Mesodermal cell (in vitro differentiated cells): ENCODE data around the gene SELENOS.

Experiments
- H3K27ac ChIP-seq: 2 replicates; pipeline ENCODE4 v1.7.0; 2013; ENCODE audit warnings: mild to moderate bottlenecking, low read depth, low read length, moderate library complexity; ENCODE audit not compliant: severe bottlenecking
- H3K36me3 ChIP-seq: 2 replicates; pipeline ENCODE4 v1.7.1; 2013; ENCODE audit warnings: mild to moderate bottlenecking, low read length, moderate library complexity; ENCODE audit not compliant: control insufficient read depth, insufficient read depth
- H3K4me1 ChIP-seq: one replicate; pipeline ENCODE4 v1.7.1; 2013; ENCODE audit warnings: mild to moderate bottlenecking, low read length; ENCODE audit not compliant: insufficient read depth, control insufficient read depth, poor library complexity, severe bottlenecking
- H3K4me3 ChIP-seq: 2 replicates; pipeline ENCODE4 v1.7.0; 2013; ENCODE audit warnings: low read length, control low read depth, mild to moderate bottlenecking; ENCODE audit not compliant: insufficient read depth, poor library complexity, severe bottlenecking; ENCODE audit errors: extremely low read depth
- H3K9me3 ChIP-seq: 2 replicates; pipeline ENCODE4 v1.7.1; 2013; ENCODE audit warnings: mild to moderate bottlenecking, low read length, moderate library complexity; ENCODE audit not compliant: control insufficient read depth
- WGBS, 2 experiments: methylation state at CpG; one replicate each; pipeline ENCODE4 v1.1.5; 2013; ENCODE audit warnings: missing lambda C conversion rate in 2 of 2; ENCODE audit not compliant: insufficient coverage in 2 of 2; 5-methylcytosine and 5-hydroxymethylcytosine counted together

Gene SELENOS

GRCh38 chr15:101273534-101273933 is 3.8 kb downstream of the SELENOS start:
- H3K4me1 ChIP-seq: peaks cover 3% of the 10 kb centered on the region
- H3K36me3 ChIP-seq: peaks cover 75% of the 10 kb centered on the region
- WGBS, 2 experiments: 82 to 86% methylated on average over 4 to 5 of the region's 5 CpGs
- H3K27ac ChIP-seq: no peak overlapping the region
- no peak overlapping the region for H3K4me3 ChIP-seq
- no peaks in the 10 kb centered on the region for H3K9me3 ChIP-seq

- H3K27ac ChIP-seq: no peak overlapping the region
- H3K36me3 ChIP-seq: peaks cover 76% of the 10 kb centered on the region
- WGBS, 2 experiments: 94 to 97% methylated on average over 4 to 6 of the region's 9 CpGs
- no peak overlapping the region for H3K4me3 ChIP-seq
- peaks cover 3% of the 10 kb centered on the region for H3K4me1 ChIP-seq
- no peaks in the 10 kb centered on the region for H3K9me3 ChIP-seq
Observed at GRCh38 chr15:101272584-101272983, 4.7 kb downstream of the SELENOS start.

- Histone ChIP-seq H3K4me3 (no peak overlapping the region), H3K4me1 (no peaks in the 10 kb centered on the region), H3K9me3 (no peaks in the 10 kb centered on the region), H3K36me3 (peaks cover 63% of the 10 kb centered on the region), H3K27ac (no peak overlapping the region)
- 90 to 92% methylated on average over 12 to 15 of the region's 16 CpGs for WGBS, 2 experiments
Observed at GRCh38 chr15:101269479-101270223, 7.6 kb downstream of the SELENOS start.

GRCh38 chr15:101267320-101268104 is 9.8 kb downstream of the SELENOS start:
- Histone ChIP-seq H3K4me1 (peaks cover 6% of the 10 kb centered on the region), H3K36me3 (peaks cover 41% of the 10 kb centered on the region), H3K27ac (no peak overlapping the region), H3K4me3 (no peak overlapping the region), H3K9me3 (no peaks in the 10 kb centered on the region)
- 78 to 81% methylated on average over 14 to 18 of the region's 18 CpGs for WGBS, 2 experiments

GRCh38 chr15:101266787-101267186 is 10.5 kb downstream of the SELENOS start:
- Histone ChIP-seq H3K4me3 (no peak overlapping the region), H3K9me3 (no peaks in the 10 kb centered on the region), H3K36me3 (peaks cover 34% of the 10 kb centered on the region), H3K27ac (no peak overlapping the region), H3K4me1 (peaks cover 6% of the 10 kb centered on the region)
- WGBS, 2 experiments: 95 to 97% methylated on average over 9 of the region's 9 CpGs

GRCh38 chr15:101266034-101266433 is 11.3 kb downstream of the SELENOS start:
- H3K4me1 ChIP-seq: peaks cover 6% of the 10 kb centered on the region
- no peak overlapping the region for H3K4me3 ChIP-seq
- 86 to 90% methylated on average over 3 of the region's 3 CpGs for WGBS, 2 experiments
- no peaks in the 10 kb centered on the region for H3K9me3 ChIP-seq
- no peak overlapping the region for H3K27ac ChIP-seq
- H3K36me3 ChIP-seq: peaks cover 26% of the 10 kb centered on the region

GRCh38 chr15:101264911-101265641 is 12.2 kb downstream of the SELENOS start:
- H3K36me3 ChIP-seq: peaks cover 17% of the 10 kb centered on the region
- WGBS, 2 experiments: 90 to 94% methylated on average over 16 of the region's 17 CpGs
- H3K4me1 ChIP-seq: peaks cover 6% of the 10 kb centered on the region
- no peak overlapping the region for H3K27ac ChIP-seq
- H3K4me3 ChIP-seq: no peak overlapping the region
- no peaks in the 10 kb centered on the region for H3K9me3 ChIP-seq

GRCh38 chr15:101264011-101264410 is 13.3 kb downstream of the SELENOS start:
- 91 to 97% methylated on average over 4 of the region's 4 CpGs for WGBS, 2 experiments
- no peaks in the 10 kb centered on the region for H3K9me3 ChIP-seq
- peaks cover 6% of the 10 kb centered on the region for H3K4me1 ChIP-seq

GRCh38 chr15:101262551-101262950 is 14.7 kb downstream of the SELENOS start:
- Histone ChIP-seq H3K9me3 (no peaks in the 10 kb centered on the region), H3K4me1 (peaks cover 6% of the 10 kb centered on the region), H3K27ac (no peak overlapping the region), H3K4me3 (no peak overlapping the region), H3K36me3 (no peaks in the 10 kb centered on the region)
- 77 to 85% methylated on average over 2 to 3 of the region's 4 CpGs for WGBS, 2 experiments

More at GRCh38 chr15:101264011-101264410, 13.3 kb downstream of the SELENOS start:
- H3K27ac ChIP-seq: no peak overlapping the region
- no peak overlapping the region for H3K4me3 ChIP-seq
- H3K36me3 ChIP-seq: peaks cover 6% of the 10 kb centered on the region

GRCh38 chr15:101258238-101259144 is 18.8 kb downstream of the SELENOS start:
- H3K4me1 ChIP-seq: no peaks in the 10 kb centered on the region
- H3K27ac ChIP-seq: no peak overlapping the region
- 66 to 81% methylated on average over 5 of the region's 11 CpGs for WGBS, 2 experiments
- no peaks in the 10 kb centered on the region for H3K36me3 ChIP-seq
- H3K4me3 ChIP-seq: no peak overlapping the region
- no peaks in the 10 kb centered on the region for H3K9me3 ChIP-seq
